ENCODE measurements around the gene TM7SF2.
"Not testable (repeated sequence)": the region's sequence is repeated elsewhere in the genome, so short reads cannot be mapped to it uniquely, and the experiment has no call there.

The TM7SF2 gene

DNA sequence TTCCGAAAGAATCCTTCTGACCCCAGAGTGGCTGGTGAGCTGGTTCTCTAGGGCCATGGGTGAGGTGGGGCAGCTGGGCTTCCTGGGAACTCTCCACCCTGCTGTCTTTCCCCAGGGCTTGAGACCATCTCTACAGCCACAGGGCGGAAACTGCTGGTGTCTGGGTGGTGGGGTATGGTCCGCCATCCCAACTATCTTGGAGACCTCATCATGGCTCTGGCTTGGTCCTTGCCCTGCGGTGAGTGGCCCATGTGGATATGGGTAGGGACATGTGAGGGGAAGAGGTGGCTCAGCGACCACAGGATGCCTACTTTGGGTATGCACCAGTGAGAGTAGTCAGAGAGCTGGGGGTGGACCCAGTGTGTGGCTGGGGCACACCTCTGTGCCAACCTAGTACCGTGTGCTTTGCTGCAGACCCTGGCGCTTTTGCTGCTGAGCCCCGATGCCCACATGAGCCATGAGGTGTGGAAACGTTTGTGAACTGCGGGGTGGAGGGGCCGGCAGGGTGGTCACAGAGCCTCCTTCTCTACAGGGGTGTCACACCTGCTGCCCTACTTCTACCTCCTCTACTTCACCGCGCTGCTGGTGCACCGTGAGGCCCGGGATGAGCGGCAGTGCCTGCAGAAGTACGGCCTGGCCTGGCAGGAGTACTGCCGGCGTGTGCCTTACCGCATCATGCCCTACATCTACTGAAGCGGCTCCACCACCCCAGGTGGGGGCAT, 3.9 kb downstream of the TM7SF2 start:
- no peak for DNase-seq (ENCODE audit: low read depth in 2 of 2)

DNA sequence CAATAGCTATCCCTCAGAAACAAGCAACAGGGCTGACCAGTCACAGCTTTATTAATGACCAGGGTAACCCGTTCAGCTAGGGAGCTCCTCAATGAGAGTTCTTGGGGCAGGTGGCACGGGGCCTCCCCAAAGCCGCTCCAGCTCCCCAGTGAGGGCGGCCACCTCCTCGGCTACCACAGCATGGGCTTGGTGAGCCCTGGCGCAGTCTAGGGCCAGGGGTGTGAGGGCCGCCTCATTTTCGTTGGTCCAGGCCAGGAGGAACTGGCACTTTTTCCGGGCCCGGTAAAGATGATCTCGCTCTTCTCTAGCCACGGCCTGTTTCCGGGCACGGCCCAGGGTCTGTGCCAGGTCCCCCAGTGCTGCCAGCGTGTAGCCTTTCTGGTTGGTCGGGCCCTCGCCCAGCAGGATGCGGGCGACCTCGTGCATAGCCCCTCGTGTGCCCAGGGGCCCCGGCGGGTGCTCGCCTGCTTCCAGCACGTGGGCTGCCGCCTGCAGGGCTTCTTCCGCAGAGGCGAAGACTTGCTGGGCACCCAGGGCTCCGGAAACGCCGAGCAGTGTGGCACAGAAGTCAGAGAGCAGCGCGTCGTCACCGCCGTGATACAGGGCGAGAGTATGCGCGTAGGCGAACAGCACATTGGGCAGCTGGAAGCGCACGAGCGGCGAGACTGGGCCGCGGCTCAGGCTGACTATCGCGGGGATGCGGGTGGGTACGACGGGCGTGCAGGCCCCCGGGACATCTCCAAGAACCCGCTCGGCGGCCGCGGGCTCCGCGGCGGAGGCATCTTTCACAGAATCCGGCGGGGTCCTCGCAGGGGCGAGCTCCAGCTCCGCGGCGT, 4.9 kb downstream of the TM7SF2 start:
- DNase-seq (ENCODE audit: low read depth in 2 of 2) = peak in 1 of 2 donors; percentile 47

DNA sequence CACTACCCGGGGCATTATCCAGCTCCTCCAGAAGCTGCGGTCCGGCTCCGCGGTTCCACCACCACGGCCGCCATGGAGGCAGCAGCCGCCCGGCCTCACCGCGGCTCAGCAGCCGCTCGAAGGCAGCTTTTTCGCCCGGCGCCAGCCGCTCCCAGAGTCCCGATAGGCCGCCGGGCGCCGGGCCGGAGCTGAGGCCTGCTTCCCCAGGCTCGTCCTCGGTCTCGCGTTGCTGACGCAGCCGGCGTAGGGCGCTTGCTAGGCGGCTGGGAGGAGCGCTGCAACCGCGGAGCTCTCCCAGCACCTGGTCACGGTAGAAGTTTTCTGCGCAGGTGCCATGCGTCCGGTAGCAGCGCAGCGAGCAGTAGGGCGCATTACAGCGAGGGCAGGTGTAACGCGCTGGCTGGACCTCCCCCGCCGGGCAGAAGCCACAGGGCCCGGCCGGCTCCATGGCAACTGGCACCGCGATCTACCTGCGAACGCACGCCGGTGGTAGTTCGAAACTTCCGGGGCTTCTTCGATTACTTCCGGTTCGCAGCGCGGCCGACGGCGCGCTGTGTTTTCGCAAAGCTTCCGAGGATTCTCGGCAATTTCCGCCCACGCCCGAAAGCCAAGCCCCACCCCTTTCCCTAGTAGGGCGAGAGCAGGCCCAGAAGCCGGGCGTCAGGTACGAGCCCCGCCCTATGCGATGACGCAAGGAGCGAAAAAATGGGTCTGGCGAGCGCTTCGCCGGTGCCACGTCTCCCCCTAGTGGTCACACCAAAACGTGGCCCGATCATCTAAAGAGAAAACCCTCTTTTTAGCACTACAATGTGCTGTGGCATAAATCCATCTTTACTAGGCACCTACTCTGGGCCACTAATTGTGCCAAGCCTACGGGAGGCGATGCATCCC, 5.8 kb downstream of the TM7SF2 start, which contains the start of gene ZNHIT2:
TSS of gene ZNHIT2 (minus strand) at position 496 of the 891 bp plus-strand sequence. CDS start at position 448, 48 bp downstream.
- peak; percentile 100 for DNase-seq (ENCODE audit: low read depth in 2 of 2)

DNA sequence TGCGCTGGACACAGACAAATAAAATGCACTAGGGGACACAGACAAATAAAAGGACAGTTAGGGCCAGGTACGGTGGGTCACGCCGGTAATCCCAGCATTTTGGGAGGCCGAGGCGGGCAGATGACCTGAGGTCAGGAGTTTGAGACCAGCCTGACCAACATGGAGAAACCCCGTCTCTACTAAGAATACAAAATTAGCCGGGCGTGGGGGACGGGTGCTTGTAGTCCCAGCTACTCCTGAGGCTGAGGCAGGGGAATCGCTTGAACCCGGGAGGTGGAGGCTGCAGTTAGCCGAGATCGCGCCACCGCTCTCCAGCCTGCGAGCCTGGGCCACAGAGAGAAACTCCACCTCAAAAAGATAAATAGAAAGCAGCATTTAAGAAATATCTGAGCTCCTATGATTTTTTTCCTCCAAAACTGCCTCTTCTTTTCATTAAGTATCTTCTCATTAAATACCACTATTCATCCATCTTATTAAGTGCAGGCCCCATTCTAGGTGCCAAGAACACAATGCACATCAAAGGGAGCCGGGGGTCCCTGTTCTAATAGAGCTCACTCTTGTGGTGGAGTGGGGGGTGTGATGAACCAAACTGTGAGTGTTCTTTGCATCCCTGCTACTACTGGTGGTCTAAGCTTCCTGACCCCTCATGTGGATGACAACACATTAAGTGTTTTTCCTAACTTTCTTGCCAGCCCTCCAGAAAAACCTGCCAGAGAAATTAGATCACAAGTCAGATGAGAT, 6.6 kb downstream of the TM7SF2 start:
- DNase-seq (ENCODE audit: low read depth in 2 of 2) = no peak

DNA sequence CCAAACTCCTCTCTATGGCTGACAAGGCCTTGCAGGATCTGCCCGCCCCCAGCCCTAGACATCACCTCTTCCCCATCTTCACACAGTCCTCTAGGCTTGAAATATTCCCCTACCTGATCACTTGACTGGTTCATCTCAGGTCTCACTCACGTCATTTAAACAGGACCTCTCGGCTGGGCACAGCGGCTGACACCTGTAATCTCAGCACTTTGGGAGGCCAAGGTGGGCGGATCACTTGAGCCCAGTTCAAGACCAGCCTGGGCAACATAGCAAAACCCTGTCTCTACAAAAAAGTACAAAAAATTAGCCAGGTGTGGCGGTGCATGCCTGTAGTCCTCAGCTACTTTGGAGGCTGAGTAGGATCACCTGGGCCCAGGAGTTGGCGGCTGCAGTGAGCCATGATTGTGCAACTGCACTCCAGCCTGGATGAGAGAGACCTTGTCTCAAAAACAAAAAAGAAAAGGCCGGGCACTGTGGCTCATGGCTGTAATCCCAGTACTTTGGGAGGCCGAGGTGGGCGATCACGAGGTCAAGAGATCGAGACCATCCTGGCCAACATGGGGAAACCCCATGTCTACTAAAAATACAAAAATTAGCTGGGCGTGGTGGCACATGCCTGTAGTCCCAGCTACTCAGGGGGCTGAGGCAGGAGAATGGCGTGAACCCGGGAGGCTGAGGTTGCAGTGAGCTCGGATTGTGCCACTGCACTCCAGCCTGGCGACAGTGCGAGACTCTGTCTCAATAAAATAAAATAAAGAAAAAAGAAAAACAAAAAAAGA, 7.4 kb downstream of the TM7SF2 start:
- not testable (repeated sequence) for DNase-seq (ENCODE audit: low read depth in 2 of 2)

DNA sequence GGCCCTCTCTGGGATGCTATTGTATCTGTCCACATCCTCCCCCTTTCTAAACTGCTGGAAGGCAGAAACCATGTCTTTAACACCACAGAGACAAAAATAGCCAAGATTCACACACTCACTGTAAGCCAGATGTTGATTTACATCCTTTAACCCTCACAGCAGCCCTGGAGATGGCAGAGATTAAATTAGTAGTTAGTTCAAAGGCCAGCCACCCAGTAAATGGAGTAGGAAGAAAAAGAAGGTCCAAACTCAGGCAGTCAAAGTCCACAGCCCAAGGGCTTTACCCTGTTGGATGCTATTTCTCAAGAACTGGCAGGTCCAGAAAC, 8.0 kb downstream of the TM7SF2 start:
- no peak for DNase-seq (ENCODE audit: low read depth in 2 of 2)

DNA sequence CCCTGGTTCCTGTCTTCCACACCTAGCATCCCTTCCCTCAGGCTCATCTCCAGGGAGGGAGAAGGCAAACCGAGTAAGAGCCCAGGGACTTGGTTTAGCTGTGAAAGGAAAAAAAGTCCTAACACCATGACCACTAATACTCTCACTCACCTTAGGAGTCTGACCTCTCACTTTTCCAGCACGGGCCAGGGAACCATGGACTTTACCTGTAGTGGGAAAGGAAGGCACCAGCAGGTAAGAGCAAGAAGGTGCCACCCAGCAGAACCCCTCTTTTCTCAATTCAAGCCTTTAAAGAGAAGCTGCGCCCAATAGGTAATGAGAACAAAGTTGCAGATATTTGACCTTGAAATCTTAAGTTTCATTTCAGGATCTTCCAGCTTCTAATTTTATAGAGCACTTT, 9.2 kb downstream of the TM7SF2 start:
- DNase-seq (ENCODE audit: low read depth in 2 of 2) = no peak

DNA sequence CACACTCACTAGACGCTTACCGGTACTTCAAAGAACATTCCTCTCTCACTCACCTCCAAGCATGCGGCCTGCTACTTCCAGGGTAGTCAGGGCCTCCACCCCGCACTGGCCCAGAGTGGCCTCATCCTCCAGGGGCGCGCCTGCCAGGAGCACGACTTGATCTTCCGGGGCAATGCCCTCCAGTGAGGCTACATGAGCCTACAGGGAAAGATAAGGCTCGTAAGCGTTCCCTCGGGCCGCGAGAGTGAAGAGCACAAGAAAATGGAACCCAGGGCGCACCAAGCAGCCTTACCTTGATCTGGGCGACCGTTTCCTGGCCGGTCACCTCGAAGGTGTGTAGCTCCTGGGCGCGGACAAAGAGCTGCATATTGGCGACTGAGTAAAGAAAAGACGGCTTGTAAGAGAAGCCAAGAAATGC, 9.8 kb downstream of the TM7SF2 start:
- DNase-seq (ENCODE audit: low read depth in 2 of 2) = no peak

DNA sequence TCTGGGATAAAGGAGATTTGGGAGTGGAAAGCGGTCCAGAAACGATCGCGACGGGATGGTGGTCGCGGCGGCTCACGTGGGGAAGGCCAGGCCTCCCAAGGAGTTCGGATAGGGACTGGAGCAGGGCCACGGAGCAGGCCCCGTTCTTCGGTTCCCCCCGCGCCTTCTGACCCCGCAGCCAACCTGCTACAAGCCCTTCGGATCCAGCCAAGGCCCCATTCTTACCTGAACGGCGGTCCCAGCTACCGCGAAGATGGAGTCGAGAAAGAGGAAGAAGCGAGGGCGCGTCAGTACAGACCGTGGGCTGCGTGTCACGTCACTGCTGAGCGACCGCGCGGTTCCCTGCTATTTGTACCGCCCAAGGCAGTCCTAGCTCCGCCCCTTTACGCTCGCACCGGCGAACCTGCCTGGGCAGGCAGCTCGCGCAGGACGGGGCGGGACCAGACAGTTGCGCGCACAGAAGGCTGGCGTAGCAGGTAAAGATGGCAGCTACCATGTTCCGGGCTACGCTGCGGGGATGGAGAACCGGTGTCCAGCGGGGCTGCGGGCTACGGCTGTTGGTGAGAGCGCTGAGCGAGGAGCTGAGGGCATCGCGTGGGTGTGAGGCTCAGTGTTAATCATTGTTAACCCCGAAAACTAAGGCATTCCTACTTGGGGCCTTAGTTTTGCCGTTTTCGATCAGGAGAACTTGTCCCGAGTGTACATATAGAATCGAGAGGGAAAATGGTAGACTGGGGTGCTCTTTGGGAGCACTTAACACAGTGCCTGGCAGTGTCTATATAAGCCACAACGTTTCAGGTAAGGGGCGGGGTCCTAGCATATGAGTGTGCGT, 10.4 kb downstream of the TM7SF2 start, which contains the start of the genes FAU and MRPL49:
TSS of gene FAU (minus strand) at position 270 of the 832 bp plus-strand sequence. CDS start 321 bp downstream, outside the sequence.
TSS of gene MRPL49 (plus strand) at position 457 of the 832 bp plus-strand sequence. CDS start at position 483, 26 bp downstream.
- DNase-seq (ENCODE audit: low read depth in 2 of 2) = peak; percentile 98

DNA sequence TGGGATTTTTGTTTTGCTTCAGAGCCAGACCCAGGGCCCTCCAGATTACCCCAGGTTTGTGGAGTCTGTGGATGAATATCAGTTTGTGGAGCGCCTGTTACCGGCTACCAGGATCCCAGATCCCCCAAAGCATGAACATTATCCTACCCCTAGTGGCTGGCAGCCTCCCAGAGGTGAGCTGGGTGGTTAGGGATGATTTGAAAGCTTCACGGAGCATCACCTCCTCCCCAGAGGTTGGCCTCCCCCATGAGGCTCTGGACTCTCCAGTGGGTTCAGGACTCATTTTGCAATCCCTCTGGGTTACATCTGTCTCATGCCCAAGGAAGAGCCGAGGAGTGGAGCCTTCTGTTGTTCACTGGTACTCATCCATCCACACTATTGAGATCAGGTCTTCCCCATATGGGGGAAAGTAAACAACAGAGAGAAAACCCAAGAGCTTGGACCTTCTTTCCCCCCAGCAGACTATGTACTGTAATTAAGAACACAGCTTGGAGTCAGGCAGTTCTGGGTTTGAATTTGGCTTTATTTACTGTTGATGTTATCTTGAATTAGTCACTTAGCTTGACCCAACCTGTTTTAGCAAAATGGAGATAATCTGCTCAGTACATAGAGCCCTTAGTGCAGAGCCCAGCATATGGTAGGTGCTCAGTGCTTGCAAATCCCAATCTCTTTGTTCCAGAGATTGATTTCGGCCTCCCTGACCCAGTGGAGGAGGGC, 13.0 kb downstream of the TM7SF2 start:
- DNase-seq (ENCODE audit: low read depth in 2 of 2) = no peak

DNA sequence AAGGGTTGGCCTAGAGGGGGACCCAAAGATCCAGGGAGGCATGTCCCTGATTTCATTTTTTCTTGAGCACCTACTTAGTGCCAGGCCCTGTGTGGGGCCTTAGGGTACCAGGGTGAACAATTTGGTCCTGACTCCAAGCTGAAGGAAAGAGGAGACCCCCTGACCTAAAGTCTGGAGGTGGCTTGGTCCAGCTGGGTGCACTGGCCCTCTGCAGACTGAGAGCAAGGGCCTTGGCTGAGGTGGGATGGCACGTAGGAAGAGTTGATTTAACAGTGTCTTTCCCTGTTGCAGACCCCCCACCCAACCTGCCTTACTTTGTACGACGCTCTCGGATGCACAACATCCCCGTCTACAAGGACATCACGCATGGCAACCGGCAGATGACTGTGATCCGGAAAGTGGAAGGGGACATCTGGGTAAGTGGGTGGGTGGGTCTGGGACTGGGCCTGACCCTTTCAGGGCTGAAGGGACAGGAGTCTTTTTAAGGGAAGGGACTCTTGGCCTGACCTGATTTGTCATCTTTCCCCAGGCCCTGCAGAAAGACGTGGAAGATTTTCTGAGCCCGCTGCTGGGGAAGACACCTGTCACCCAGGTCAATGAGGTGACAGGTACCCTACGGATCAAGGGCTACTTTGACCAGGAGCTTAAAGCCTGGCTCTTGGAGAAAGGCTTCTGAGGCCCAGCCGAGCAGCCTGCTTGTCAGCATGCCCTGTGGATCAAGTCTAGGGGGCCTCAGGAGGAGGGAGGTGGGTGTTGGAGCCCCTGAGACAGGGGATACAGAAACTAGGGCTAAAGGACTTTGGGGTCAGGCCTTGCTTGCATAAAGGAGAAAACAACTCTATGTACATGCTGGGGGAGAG, 13.8 kb downstream of the TM7SF2 start:
- DNase-seq (ENCODE audit: low read depth in 2 of 2) = no peak

DNA sequence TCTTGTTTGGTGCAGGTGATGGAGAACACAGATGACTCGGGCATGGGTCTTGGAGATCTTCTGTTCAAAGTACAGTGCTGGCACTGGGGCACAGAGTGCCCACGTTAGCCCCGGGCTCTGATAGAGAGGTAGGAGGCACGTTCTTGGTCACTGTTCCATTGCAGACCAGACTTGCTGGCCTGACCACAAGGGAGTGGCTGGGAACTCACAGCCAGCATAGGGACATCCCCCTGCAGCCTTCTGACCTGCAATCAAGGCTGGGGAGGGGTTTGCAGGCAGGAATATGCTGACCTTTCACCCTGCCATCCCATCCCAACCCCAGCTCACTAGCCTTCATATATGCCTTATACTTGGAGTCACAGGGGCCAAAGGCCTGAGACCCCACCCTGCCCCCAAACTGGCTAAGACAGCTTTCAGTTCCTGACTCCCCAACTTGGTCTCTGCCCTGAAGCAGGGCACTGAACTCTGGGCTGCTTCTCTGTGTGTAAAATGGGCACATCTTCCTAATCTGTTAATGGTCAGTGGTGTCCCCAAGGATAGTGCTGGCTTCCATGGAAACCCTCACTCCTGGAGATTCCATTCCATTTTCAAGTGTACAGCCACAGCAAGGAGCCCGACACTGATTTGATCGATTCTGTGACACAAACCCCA, 15.1 kb downstream of the TM7SF2 start:
- no peak for DNase-seq (ENCODE audit: low read depth in 2 of 2)

DNA sequence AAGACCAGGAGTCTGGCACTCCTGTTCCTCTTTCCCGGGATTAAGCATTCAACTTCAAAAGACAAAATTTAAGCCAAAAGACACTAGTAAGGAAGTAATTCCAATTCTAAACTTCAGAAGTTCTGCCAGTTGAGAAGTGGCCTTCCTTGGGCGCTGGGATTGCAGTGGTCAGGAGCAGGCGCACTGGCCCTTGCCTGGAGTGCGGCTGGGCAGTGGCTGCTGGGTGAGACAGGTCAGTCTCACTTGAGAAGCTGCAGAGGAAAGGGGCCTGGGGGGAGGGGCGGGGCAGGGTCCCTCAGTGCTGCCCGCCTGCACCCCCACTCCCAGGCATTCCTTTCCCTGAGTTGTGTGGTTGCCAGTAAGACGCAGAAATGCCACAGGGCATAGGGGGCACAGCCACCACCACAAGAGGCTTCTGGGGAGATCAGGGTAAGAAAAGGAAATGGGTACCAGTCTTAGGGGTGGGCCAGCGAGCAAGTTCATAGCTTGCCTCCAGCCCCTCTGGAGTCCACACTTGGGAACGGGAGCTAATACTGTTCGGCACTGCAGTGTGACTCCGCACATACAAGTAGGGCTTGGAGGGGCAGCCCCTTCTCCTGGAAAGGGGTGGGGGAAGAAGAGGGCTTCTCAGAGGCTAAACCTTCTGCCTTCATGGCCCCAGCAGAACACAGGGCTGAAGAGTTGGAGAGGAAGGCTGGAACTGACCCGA, 16.0 kb downstream of the TM7SF2 start:
- DNase-seq (ENCODE audit: low read depth in 2 of 2) = no peak

DNA sequence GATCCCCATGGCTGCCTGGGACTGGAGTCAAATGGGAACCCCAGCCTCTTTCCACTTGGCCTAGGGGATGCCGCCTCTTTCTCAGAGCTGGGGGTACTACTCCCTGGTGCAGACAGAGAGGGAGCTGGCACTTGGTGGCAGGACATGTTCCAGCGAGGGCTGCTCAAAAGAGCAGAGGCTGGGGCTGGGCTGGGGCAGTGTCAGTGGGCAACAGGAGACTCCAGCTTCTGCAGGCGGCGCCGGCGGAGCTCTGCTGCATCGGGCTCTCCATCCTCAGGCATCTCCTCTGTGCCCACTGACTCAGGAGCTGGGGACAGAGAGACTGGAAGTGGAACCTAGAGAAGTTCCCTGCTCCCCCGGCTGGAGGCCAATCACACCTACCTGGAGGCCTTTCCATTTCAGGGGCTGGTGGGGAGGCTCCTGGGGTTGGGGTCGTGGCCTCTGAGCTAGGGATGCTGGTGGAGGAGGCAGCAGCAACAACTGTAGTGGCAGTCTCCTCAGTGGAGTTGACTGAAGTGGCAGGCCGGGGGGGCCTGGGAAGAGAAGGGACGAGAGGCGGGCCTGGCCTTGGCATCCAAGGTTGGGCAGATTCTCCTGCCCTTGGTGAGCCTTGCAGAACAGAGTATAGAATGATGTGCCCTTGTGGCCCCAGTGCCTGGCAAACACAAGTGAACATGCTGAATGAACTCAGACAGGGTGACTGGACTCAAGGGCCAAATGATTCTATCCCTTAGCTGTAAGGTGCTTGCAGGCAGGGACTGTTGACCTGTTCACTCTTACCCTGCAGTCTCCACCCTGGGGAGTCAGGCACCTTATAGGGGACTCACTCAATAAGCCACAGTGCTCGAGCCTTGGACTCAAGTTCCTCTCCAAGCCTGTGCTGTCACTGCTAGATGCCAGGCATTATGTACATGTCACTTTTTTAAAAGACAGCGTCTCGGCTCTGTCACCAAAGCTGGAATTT, 16.8 kb downstream of the TM7SF2 start:
- DNase-seq (ENCODE audit: low read depth in 2 of 2) = no peak

DNA sequence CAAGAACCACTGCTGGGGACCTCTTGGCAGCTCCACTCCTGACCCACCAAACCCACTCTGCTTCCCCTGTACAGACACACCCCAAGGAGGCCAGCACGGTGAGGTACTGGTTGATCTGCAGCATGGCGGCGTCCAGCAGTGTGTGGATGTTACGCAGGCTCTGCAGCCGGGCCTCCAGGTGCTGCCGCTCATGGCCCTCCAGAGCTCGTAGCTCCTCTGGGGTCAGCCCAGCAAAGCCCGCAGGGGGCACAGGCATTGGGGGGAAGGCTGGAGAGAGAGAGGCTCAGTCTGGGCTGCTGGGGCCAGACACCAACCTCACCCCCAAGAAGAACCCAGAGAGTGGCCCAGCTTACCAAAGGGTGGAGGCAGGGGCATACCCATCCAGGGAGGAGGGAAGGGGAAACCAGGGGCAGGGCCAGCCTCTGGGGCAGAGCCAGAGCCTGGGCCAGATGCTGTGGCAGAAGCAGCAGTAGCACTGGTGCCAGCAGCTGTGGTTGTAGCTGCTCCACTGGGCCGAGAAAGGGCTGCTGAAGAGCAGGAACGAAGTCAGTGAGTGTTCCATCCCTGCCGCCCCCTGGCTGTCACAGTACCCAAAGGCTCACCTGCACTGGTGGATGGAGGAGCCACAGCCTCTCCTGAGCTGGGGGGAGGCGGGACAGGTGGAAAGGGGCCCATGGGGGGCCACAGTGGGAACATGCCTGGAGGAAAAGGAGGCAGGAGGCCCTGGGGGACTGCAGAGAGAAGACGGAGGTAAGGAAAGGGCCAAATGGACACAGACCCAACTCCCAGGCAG, 18.2 kb downstream of the TM7SF2 start:
- no peak for DNase-seq (ENCODE audit: low read depth in 2 of 2)

All from stimulated activated CD8-positive, alpha-beta memory T cell treated with anti-CD3 and anti-CD28 coated beads, Interleukin-15, amount 100 ng/mL, for 4 hours (primary cell).